GM23248 (cell line): Measurements from ENCODE around the gene CDKN2AIPNL. TPM values are rescaled to one million over a fixed set of nuclear protein-coding genes. Genes with fewer than 3 reads are reported as not detected.
A peak's percentile ranks its signal among the peaks of the same experiment; 100 is the strongest.

Experiments
- DNase-seq: peaks from one replicate; pipeline ENCODE4 v3.0.0-alpha.2; 2015
- H2AFZ ChIP-seq: fragments of 200-600 bp; sonication (generic); 2 replicates; pipeline ENCODE4 v1.6.1; 2016; ENCODE audit warnings: antibody characterized with exemption
- H3F3A ChIP-seq: fragments of 200-600 bp; sonication (generic); 2 replicates; pipeline ENCODE4 v1.6.1; 2016; ENCODE audit warnings: mild to moderate bottlenecking, antibody characterized with exemption, mixed run types; ENCODE audit not compliant: insufficient read depth
- H3K27ac ChIP-seq: fragments of 200-600 bp; sonication (generic); 2 replicates; pipeline ENCODE4 v1.5.1; 2016; ENCODE audit warnings: mild to moderate bottlenecking
- H3K27me3 ChIP-seq: fragments of 200-600 bp; sonication (generic); replicated peaks from 2 replicates; pipeline ENCODE4 v1.6.1; 2016; ENCODE audit warnings: mild to moderate bottlenecking; ENCODE audit not compliant: insufficient read depth
- H3K36me3 ChIP-seq: fragments of 200-600 bp; sonication (generic); 2 replicates; pipeline ENCODE4 v1.6.1; 2016; ENCODE audit warnings: low read depth, mild to moderate bottlenecking
- H3K4me1 ChIP-seq: fragments of 200-600 bp; sonication (generic); 2 replicates; pipeline ENCODE4 v1.6.1; 2016; ENCODE audit warnings: mild to moderate bottlenecking; ENCODE audit not compliant: insufficient read depth
- H3K4me2 ChIP-seq: fragments of 200-600 bp; sonication (generic); one replicate; pipeline ENCODE4 v1.6.1; 2016; ENCODE audit warnings: mild to moderate bottlenecking; ENCODE audit not compliant: unreplicated experiment
- H3K4me3 ChIP-seq: fragments of 200-600 bp; sonication (generic); 2 replicates; pipeline ENCODE4 v1.5.1; 2016; ENCODE audit warnings: mild to moderate bottlenecking
- H3K79me2 ChIP-seq: fragments of 200-600 bp; sonication (generic); 2 replicates; pipeline ENCODE4 v1.6.1; 2016; ENCODE audit warnings: mild to moderate bottlenecking; ENCODE audit not compliant: insufficient read depth
- H3K9ac ChIP-seq: fragments of 200-600 bp; sonication (generic); 2 replicates; pipeline ENCODE4 v1.6.1; 2016; ENCODE audit warnings: mild to moderate bottlenecking
- H3K9me2 ChIP-seq: fragments of 200-600 bp; sonication (generic); 2 replicates; pipeline ENCODE4 v1.6.1; 2016; ENCODE audit warnings: mixed run types, mild to moderate bottlenecking, moderate library complexity; ENCODE audit not compliant: insufficient read depth
- H3K9me3 ChIP-seq: fragments of 200-600 bp; sonication (generic); one replicate; pipeline ENCODE4 v1.6.1; 2017; ENCODE audit warnings: low read depth
- H4K20me1 ChIP-seq: fragments of 200-600 bp; sonication (generic); 2 replicates; pipeline ENCODE4 v1.6.0; 2016; ENCODE audit not compliant: insufficient read depth
- EZH2 ChIP-seq: fragments of 200-600 bp; sonication (generic); IDR thresholded peaks from 2 replicates; pipeline ENCODE4 v1.6.1; 2018; ENCODE audit warnings: antibody characterized with exemption, mild to moderate bottlenecking; ENCODE audit not compliant: insufficient read depth, poor library complexity, severe bottlenecking
- EZH2phosphoT487 ChIP-seq: fragments of 200-600 bp; sonication (generic); IDR thresholded peaks from 2 replicates; pipeline ENCODE4 v1.6.1; 2018; ENCODE audit warnings: antibody characterized with exemption, moderate library complexity, mild to moderate bottlenecking, low read depth; ENCODE audit not compliant: insufficient read depth
- WGBS, 2 experiments: methylation state at CpG; one replicate each; pipeline ENCODE4 v1.1.6; 2015 to 2017; ENCODE audit warnings: low lambda C conversion rate in 2 of 2, low coverage in 1 of 2; ENCODE audit errors: missing lambda C conversion rate in 2 of 2; 5-methylcytosine and 5-hydroxymethylcytosine counted together
- in situ Hi-C: fragments of 300-500 bp; cut with MboI; formaldehyde crosslinking; loops from 2 replicates; pipeline ENCODE4 v1.15.0; 2020
- polyA plus RNA-seq: library from polyadenylated mRNA; unstranded; fragments of >200 nt; fragmentation: Nextera tagmentation; extraction: Ambion mirVana; gene quantifications from 2 replicates; pipeline ENCODE4 v1.2.1, GENCODE V29; 2016
- total RNA-seq: library from RNA; depleted of rRNA; stranded (reverse); fragments of >200 nt; shearing (Covaris generic); gene quantifications from 2 replicates; pipeline ENCODE4 v1.2.3, GENCODE V29; 2014

The CDKN2AIPNL gene
- total and polyA plus RNA-seq, 2 experiments from 2014 or later: 26.0 to 39.9 TPM

DNA sequence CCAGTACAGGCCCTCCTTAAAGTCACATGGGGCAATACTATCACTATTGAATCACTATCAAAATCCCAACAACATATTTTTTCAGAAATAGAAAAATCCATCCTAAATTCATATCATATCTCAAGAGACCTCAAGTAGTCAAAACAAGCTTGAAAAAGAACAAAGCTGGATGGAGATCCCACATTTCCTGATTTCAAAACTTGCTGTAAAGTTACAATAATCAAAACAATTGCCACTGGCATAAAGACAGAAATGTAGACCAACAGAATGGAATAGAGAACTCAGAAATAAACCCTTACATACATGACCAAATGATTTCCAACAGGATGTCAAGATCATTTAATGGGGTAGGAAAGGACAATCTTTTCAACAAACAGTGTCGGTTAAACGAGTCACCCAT, 41.3 kb upstream of the CDKN2AIPNL start:
- Histone ChIP-seq H3K36me3 (no peaks in the 10 kb centered on the region), H3K27me3 (no peaks in the 10 kb centered on the region), H4K20me1 (no peaks in the 10 kb centered on the region), H3K4me1 (peaks cover 15% of the 10 kb centered on the region), H3K9ac (no peak overlapping the region), H3K79me2 (no peaks in the 10 kb centered on the region), H2AFZ (no peak overlapping the region), H3K9me2 (no peaks in the 10 kb centered on the region), H3F3A (0 out of 2 replicates have a peak, but pooled peaks cover 3% of the 10 kb centered on the region), H3K4me2 (no peak overlapping the region), H3K9me3 (no peaks in the 10 kb centered on the region), H3K27ac (no peak overlapping the region), H3K4me3 (no peak overlapping the region)
- no peak for DNase-seq
- TF ChIP-seq EZH2 (no peak), EZH2phosphoT487 (no peak)
- WGBS, 2 experiments: 84 to 91% methylated on average over 2 of the region's 2 CpGs
- in situ Hi-C loops: no loop called here

GRCh38 chr5:134451936-134452505, 40.3 kb upstream of the CDKN2AIPNL start:
- WGBS, 2 experiments: 4 to 21% methylated on average over 1 of the region's 1 CpG
- H3K4me2 ChIP-seq: no peak overlapping the region
- H3K27ac ChIP-seq: no peak overlapping the region

GRCh38 chr5:134451225-134451935, 39.7 kb upstream of the CDKN2AIPNL start:
- H3K27ac ChIP-seq: no peak overlapping the region
- no peaks in the 10 kb centered on the region for H4K20me1 ChIP-seq
- 91 to 94% methylated on average over 3 of the region's 3 CpGs for WGBS, 2 experiments
- H3K9me2 ChIP-seq: no peaks in the 10 kb centered on the region
- no peaks in the 10 kb centered on the region for H3K9me3 ChIP-seq
- H3K9ac ChIP-seq: no peak overlapping the region
- H3K4me1 ChIP-seq: peaks cover 10% of the 10 kb centered on the region; the same call in 1 of the 2 replicates
- no peak for DNase-seq
- no peak overlapping the region for H3K4me3 ChIP-seq
- H3F3A ChIP-seq: no peaks in the 10 kb centered on the region
- TF ChIP-seq EZH2phosphoT487 (no peak), EZH2 (no peak)
- in situ Hi-C loops: no loop called here
- no peaks in the 10 kb centered on the region for H3K27me3 ChIP-seq
- no peaks in the 10 kb centered on the region for H3K36me3 ChIP-seq
- H3K4me2 ChIP-seq: no peak overlapping the region
- no peaks in the 10 kb centered on the region for H3K79me2 ChIP-seq
- no peak overlapping the region for H2AFZ ChIP-seq

More at GRCh38 chr5:134451936-134452505, 40.3 kb upstream of the CDKN2AIPNL start:
- no peaks in the 10 kb centered on the region for H3K9me2 ChIP-seq
- in situ Hi-C loops: no loop called here
- DNase-seq: peak; percentile 89
- no peaks in the 10 kb centered on the region for H3F3A ChIP-seq
- H3K79me2 ChIP-seq: no peaks in the 10 kb centered on the region
- H3K9ac ChIP-seq: no peak overlapping the region
- no peak overlapping the region for H2AFZ ChIP-seq
- no peaks in the 10 kb centered on the region for H4K20me1 ChIP-seq
- peaks cover 10% of the 10 kb centered on the region; the same call in 1 of the 2 replicates for H3K4me1 ChIP-seq
- no peaks in the 10 kb centered on the region for H3K9me3 ChIP-seq
- no peaks in the 10 kb centered on the region for H3K36me3 ChIP-seq
- H3K4me3 ChIP-seq: no peak overlapping the region
- TF ChIP-seq EZH2 (no peak), EZH2phosphoT487 (no peak)
- no peaks in the 10 kb centered on the region for H3K27me3 ChIP-seq

GRCh38 chr5:134450374-134450773, 38.7 kb upstream of the CDKN2AIPNL start:
- H3K9me2 ChIP-seq: no peaks in the 10 kb centered on the region
- no peak overlapping the region for H2AFZ ChIP-seq
- no peaks in the 10 kb centered on the region for H3K36me3 ChIP-seq
- peaks cover 10% of the 10 kb centered on the region; the same call in 1 of the 2 replicates for H3K4me1 ChIP-seq
- no peak for DNase-seq
- in situ Hi-C loops: no loop called here
- H3K9ac ChIP-seq: no peak overlapping the region
- H3K27ac ChIP-seq: no peak overlapping the region
- TF ChIP-seq EZH2phosphoT487 (no peak), EZH2 (no peak)
- 65 to 68% methylated on average over 2 of the region's 2 CpGs for WGBS, 2 experiments
- no peaks in the 10 kb centered on the region for H3K79me2 ChIP-seq
- H3K9me3 ChIP-seq: no peaks in the 10 kb centered on the region
- no peaks in the 10 kb centered on the region for H3F3A ChIP-seq
- no peak overlapping the region for H3K4me3 ChIP-seq
- H4K20me1 ChIP-seq: no peaks in the 10 kb centered on the region
- no peaks in the 10 kb centered on the region for H3K27me3 ChIP-seq
- no peak overlapping the region for H3K4me2 ChIP-seq
